Trophoblast cell (in vitro differentiated cells and primary cell): ENCODE data around the gene LCOR.

ENCODE experiments used
- DNase-seq, 2 donors: peaks; one replicate each; pipeline ENCODE4 v3.0.0-alpha.2; 2016
- H2AFZ ChIP-seq: 2 replicates; pipeline ENCODE4 v1.6.1; 2013; ENCODE audit warnings: low read length, moderate library complexity, mild to moderate bottlenecking; ENCODE audit not compliant: insufficient read depth, poor library complexity
- H2AK5ac ChIP-seq: 2 replicates; pipeline ENCODE4 v1.6.1; 2013; ENCODE audit warnings: mild to moderate bottlenecking, low read length
- H2BK120ac ChIP-seq: 2 replicates; pipeline ENCODE4 v1.6.1; 2013; ENCODE audit warnings: low read length, mild to moderate bottlenecking, moderate library complexity; ENCODE audit not compliant: insufficient read depth, poor library complexity
- H2BK12ac ChIP-seq: 2 replicates; pipeline ENCODE4 v1.6.1; 2013; ENCODE audit warnings: mild to moderate bottlenecking, low read length, moderate library complexity
- H2BK5ac ChIP-seq: 2 replicates; pipeline ENCODE4 v1.6.1; 2013; ENCODE audit warnings: low read length, low read depth, moderate library complexity, mild to moderate bottlenecking; ENCODE audit not compliant: poor library complexity
- H3K14ac ChIP-seq: 2 replicates; pipeline ENCODE4 v1.6.1; 2013; ENCODE audit warnings: mild to moderate bottlenecking, low read length
- H3K18ac ChIP-seq: 2 replicates; pipeline ENCODE4 v1.6.1; 2013; ENCODE audit warnings: mild to moderate bottlenecking, low read length
- H3K23ac ChIP-seq: 2 replicates; pipeline ENCODE4 v1.6.1; 2013; ENCODE audit warnings: low read length
- H3K27ac ChIP-seq: 2 replicates; pipeline ENCODE4 v1.5.1; 2013; ENCODE audit warnings: low read depth, mild to moderate bottlenecking, inconsistent platforms, low read length, moderate library complexity
- H3K27me3 ChIP-seq: 2 replicates; pipeline ENCODE4 v1.6.1; 2013; ENCODE audit warnings: inconsistent platforms, mild to moderate bottlenecking, low read length, moderate library complexity; ENCODE audit not compliant: insufficient read depth
- H3K36me3 ChIP-seq, 2 experiments: 1 replicate in 1 of 2; 2 replicates in 1 of 2; pipeline ENCODE4 v1.6.1; 2013; ENCODE audit warnings: low read length in 2 of 2, mild to moderate bottlenecking in 2 of 2, moderate library complexity in 1 of 2; ENCODE audit not compliant: insufficient read depth in 2 of 2, control insufficient read depth in 1 of 2
- H3K4ac ChIP-seq: 2 replicates; pipeline ENCODE4 v1.6.1; 2013; ENCODE audit warnings: low read depth, mild to moderate bottlenecking, low read length, moderate library complexity
- H3K4me1 ChIP-seq, 2 experiments: 1 replicate in 1 of 2; 2 replicates in 1 of 2; pipeline ENCODE4 v1.6.1; 2013; ENCODE audit warnings: low read length in 2 of 2, mild to moderate bottlenecking in 2 of 2, moderate library complexity in 1 of 2; ENCODE audit not compliant: insufficient read depth in 2 of 2, control insufficient read depth in 1 of 2
- H3K4me2 ChIP-seq: 2 replicates; pipeline ENCODE4 v1.6.1; 2013; ENCODE audit warnings: inconsistent platforms, mild to moderate bottlenecking, low read length, moderate library complexity
- H3K4me3 ChIP-seq: 2 replicates; pipeline ENCODE4 v1.5.1; 2013; ENCODE audit warnings: mild to moderate bottlenecking, low read depth, low read length, inconsistent platforms
- H3K79me1 ChIP-seq: one replicate; pipeline ENCODE4 v1.6.1; 2013; ENCODE audit warnings: low read length
- H3K79me2 ChIP-seq: 2 replicates; pipeline ENCODE4 v1.6.1; 2013; ENCODE audit warnings: low read length, mild to moderate bottlenecking; ENCODE audit not compliant: control insufficient read depth, insufficient read depth, poor library complexity
- H3K9ac ChIP-seq: 2 replicates; pipeline ENCODE4 v1.6.1; 2013; ENCODE audit warnings: mild to moderate bottlenecking, low read length
- H3K9me3 ChIP-seq: 2 replicates; pipeline ENCODE4 v1.6.1; 2013; ENCODE audit warnings: low read depth, mild to moderate bottlenecking, control low read depth, inconsistent platforms, low read length; ENCODE audit not compliant: insufficient read depth
- H4K12ac ChIP-seq: 2 replicates; pipeline ENCODE4 v1.6.1; 2013; ENCODE audit warnings: low read depth, mild to moderate bottlenecking, low read length, moderate library complexity
- H4K8ac ChIP-seq: 2 replicates; pipeline ENCODE4 v1.6.1; 2013; ENCODE audit warnings: low read depth, mild to moderate bottlenecking, low read length, moderate library complexity
- H4K91ac ChIP-seq: one replicate; pipeline ENCODE4 v1.6.1; 2013; ENCODE audit warnings: low read depth, mild to moderate bottlenecking, low read length, moderate library complexity
- WGBS: extraction: QIAGEN DNeasy Blood & Tissue Kit; methylation state at CpG from one replicate; pipeline ENCODE4 v1.1.7; 2013; ENCODE audit warnings: missing lambda C conversion rate; ENCODE audit not compliant: insufficient read length, insufficient coverage; ENCODE audit errors: extremely low coverage; 5-methylcytosine and 5-hydroxymethylcytosine counted together

LCOR gene

DNA sequence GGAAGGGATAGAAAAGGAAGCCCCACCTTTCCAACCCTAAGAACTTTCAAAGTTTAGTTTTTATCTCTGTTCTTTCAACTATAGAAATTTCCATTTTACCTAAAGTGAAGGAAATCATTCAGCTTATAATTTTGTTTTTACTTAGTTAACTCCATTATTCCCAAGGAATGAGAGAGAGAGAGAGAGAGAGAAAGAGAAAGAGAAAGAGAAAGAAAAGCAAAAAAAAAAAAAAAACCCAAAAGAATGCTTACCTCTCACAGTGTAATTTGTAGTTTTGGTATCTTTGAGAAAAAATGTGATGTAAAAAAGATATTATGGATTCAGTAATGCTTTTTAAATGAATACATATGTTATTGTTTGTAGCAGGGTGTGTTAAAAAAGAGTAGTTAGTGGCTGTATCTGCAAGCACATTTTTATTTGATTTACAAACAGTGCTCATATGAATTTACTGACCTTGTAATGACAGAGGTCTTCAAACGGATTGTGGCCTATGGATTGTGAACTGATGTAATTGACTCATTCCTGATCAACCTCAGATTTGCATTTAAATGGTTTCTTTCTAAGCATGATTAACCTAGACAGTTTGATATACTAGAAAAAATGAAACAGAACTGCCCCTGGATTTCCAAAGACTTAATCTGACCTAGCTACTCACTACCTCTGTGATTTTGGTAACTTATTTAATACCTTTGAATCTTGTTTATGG, 64.9 kb downstream of the LCOR start:
- Histone ChIP-seq H3K79me1 (no peaks in the 10 kb centered on the region), H3K9ac (no peak overlapping the region), H2AK5ac (no peak overlapping the region), H3K79me2 (no peaks in the 10 kb centered on the region), H3K4me3 (no peak overlapping the region), H3K4me1 (no peaks in the 10 kb centered on the region), H3K27ac (no peak overlapping the region), H2AFZ (no peak overlapping the region), H4K91ac (no peak overlapping the region), H3K4me2 (no peak overlapping the region), H3K23ac (no peak overlapping the region), H3K27me3 (no peaks in the 10 kb centered on the region), H3K36me3 (peaks cover 0 to 2% of the 10 kb centered on the region in 2 experiments), H3K4ac (no peak overlapping the region), H2BK12ac (no peak overlapping the region), H3K9me3 (no peaks in the 10 kb centered on the region), H2BK5ac (no peak overlapping the region), H3K18ac (no peak overlapping the region), H3K14ac (no peak overlapping the region), H4K12ac (no peak overlapping the region), H2BK120ac (no peak overlapping the region), H4K8ac (no peak overlapping the region)
- no peak for DNase-seq
- no CpG with 5 or more reads among the region's 1 CpG for WGBS

DNA sequence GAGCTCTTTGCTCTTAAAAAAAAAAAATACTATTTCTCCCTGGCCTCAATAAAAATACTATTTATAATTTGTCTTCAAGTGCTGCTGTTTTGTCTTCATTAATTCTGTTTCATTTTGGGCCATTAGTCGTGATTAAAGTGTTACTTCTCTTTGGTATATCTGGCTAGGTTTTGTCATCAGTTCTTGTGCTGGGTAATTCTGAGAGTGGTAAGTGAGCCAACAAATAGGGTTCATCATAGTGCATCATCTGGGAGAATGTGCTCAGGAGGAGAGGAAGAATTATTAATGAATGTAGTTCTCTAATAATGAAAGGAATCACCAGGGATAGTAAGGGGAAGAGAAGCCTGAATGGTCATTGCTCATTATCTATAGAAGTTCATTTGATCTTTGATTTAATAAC, 70.0 kb downstream of the LCOR start:
- Histone ChIP-seq H3K14ac (no peak overlapping the region), H3K4me3 (no peak overlapping the region), H3K18ac (no peak overlapping the region), H3K36me3 (no peaks in the 10 kb centered on the region), H3K79me2 (no peaks in the 10 kb centered on the region), H3K4me1 (no peaks in the 10 kb centered on the region), H2BK5ac (no peak overlapping the region), H2AK5ac (no peak overlapping the region), H4K12ac (no peak overlapping the region), H2BK120ac (no peak overlapping the region), H3K27me3 (no peaks in the 10 kb centered on the region), H2AFZ (no peak overlapping the region), H3K9ac (no peak overlapping the region), H2BK12ac (no peak overlapping the region), H3K9me3 (no peaks in the 10 kb centered on the region), H4K8ac (no peak overlapping the region), H3K4ac (no peak overlapping the region), H3K27ac (no peak overlapping the region), H3K4me2 (no peak overlapping the region), H4K91ac (no peak overlapping the region), H3K23ac (no peak overlapping the region), H3K79me1 (no peaks in the 10 kb centered on the region)
- no peak for DNase-seq
- no CpG with 5 or more reads among the region's 1 CpG for WGBS

DNA sequence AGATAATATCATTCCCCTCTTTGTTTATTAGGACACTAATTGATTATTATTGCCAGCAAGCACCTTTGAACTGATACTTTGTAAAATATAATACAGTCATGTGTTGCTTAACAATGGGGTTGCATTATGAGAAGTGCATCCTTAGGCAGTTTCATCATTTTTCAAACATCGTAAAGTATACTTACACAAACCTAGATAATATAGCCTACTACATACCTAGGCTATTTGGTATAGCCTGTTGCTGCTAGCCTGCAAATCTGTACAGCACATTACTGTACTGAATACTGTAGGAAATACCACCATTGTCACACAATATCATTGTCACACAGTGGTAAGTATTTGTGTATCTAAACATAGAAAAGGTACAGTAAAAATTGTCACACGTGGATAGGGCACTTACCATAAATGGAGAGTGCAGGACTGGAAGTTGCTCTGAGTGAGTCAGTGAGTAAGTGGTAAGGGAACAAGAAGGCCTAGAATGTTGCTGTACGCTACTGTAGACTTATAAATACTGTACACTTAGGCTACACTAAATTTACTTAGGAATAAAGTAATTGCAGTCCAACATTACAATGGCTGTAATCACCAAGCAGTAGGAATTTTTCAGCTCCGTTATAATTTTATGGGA, 70.7 kb downstream of the LCOR start:
- H3K36me3 ChIP-seq = no peaks in the 10 kb centered on the region
- H3K79me2 ChIP-seq = no peaks in the 10 kb centered on the region
- H4K91ac ChIP-seq = no peak overlapping the region
- H2BK12ac ChIP-seq = no peak overlapping the region
- H3K18ac ChIP-seq = no peak overlapping the region
- no peak overlapping the region for H3K4me3 ChIP-seq
- no peak overlapping the region for H4K8ac ChIP-seq
- H2AK5ac ChIP-seq = no peak overlapping the region
- no peak overlapping the region for H3K14ac ChIP-seq
- no peak for DNase-seq
- H3K9me3 ChIP-seq = no peaks in the 10 kb centered on the region
- H3K4ac ChIP-seq = no peak overlapping the region
- no peak overlapping the region for H2BK120ac ChIP-seq
- no CpG with 5 or more reads among the region's 4 CpGs for WGBS
- no peaks in the 10 kb centered on the region for H3K27me3 ChIP-seq
- H3K79me1 ChIP-seq = no peaks in the 10 kb centered on the region
- H4K12ac ChIP-seq = no peak overlapping the region
- H3K27ac ChIP-seq = no peak overlapping the region
- no peak overlapping the region for H3K9ac ChIP-seq
- H2AFZ ChIP-seq = no peak overlapping the region
- H3K4me2 ChIP-seq = no peak overlapping the region
- H3K4me1 ChIP-seq = no peaks in the 10 kb centered on the region
- no peak overlapping the region for H2BK5ac ChIP-seq
- no peak overlapping the region for H3K23ac ChIP-seq

DNA sequence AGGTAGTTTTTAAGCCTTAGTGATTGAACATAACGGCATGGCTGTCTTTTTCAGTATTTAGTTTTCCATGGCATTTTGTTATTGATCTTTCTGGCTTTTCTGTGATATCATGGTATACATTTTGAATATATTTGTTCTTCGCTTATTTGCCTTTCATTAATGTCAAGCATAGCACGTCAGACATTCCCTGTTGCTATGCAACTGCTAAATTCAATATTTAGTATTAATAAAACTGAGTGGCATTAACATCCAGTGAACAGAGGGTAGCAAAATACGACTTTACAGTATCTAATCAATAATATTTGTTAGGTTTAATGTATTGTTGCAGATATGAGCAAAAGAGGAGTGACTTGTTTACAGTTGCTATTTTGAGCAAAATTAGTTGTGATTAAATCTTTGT, 72.5 kb downstream of the LCOR start:
- no peak overlapping the region for H2BK12ac ChIP-seq
- no peak overlapping the region for H2AK5ac ChIP-seq
- no peak overlapping the region for H3K14ac ChIP-seq
- DNase-seq = no peak
- H3K9me3 ChIP-seq = no peaks in the 10 kb centered on the region
- H4K12ac ChIP-seq = no peak overlapping the region
- H3K4me1 ChIP-seq = no peaks in the 10 kb centered on the region
- H2BK5ac ChIP-seq = no peak overlapping the region
- no peaks in the 10 kb centered on the region for H3K79me2 ChIP-seq
- no peak overlapping the region for H2BK120ac ChIP-seq
- H3K27ac ChIP-seq = no peak overlapping the region
- no peak overlapping the region for H4K91ac ChIP-seq
- H3K4ac ChIP-seq = no peak overlapping the region
- H3K18ac ChIP-seq = no peak overlapping the region
- no peak overlapping the region for H3K4me3 ChIP-seq
- no peak overlapping the region for H3K4me2 ChIP-seq
- H2AFZ ChIP-seq = no peak overlapping the region
- H3K9ac ChIP-seq = no peak overlapping the region
- no CpG with 5 or more reads among the region's 4 CpGs for WGBS
- peaks cover 3% of the 10 kb centered on the region in 2 experiments for H3K36me3 ChIP-seq
- H4K8ac ChIP-seq = no peak overlapping the region
- no peaks in the 10 kb centered on the region for H3K79me1 ChIP-seq
- H3K27me3 ChIP-seq = no peaks in the 10 kb centered on the region
- no peak overlapping the region for H3K23ac ChIP-seq
